CD4-positive, alpha-beta T cell treated with Interferon gamma for 1 hour (primary cell): Measurements from ENCODE around the gene IRX1.

Experiments
- DNase-seq: peaks from one replicate; pipeline ENCODE4 v3.0.0-alpha.2; 2020

Gene IRX1

DNA sequence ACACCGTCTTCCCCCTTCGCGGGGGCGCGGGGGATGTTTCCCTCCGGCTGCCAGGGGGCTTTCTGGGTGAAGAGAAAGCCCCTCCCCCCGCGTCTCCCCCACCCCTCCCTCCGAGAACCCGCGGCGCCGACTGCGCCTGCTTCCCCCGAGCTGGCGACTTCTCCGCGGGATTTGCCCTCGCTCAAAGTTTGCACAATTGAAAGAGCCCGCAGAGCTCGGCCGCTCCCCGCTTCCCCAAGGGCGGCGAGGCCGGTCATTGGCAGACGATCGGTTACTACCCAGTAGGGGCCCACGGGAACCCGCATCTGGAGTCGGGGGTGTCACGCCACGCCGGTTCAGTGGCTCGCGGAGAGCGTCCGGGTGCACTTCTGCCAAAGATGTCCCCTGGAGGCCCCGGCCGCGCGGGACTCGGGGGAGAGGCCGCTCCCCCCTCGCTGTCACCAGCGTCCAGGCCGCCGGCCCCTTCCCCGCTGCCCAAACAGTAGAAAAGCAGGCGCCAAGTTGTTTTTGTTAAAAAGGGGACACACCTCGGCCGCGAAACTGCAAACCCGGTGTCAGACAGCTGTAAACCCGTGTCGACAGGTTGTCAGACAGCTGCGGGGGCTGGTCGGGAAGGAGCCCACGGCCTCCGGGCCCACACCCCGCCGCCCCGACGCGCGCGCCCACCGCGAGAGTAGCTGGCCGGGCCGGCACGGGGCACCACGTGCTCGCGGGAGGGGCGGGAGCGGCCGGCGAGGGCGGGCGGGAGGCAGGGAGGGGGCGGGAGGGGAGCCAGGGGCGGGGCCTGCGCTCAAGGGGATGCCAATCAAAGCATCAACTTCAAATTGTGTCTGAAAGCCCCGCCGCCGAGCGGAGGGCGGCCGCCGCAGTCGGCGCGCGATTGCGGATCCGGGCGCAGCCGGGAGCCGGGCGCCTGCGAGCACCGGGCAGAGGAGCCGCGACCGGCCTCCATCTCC, at the start of gene IRX1:
Gene IRX1 (plus strand): TSS at position 827 of the 956 bp plus-strand sequence. CDS start 274 bp downstream, outside the sequence.
- DNase-seq: no peak

DNA sequence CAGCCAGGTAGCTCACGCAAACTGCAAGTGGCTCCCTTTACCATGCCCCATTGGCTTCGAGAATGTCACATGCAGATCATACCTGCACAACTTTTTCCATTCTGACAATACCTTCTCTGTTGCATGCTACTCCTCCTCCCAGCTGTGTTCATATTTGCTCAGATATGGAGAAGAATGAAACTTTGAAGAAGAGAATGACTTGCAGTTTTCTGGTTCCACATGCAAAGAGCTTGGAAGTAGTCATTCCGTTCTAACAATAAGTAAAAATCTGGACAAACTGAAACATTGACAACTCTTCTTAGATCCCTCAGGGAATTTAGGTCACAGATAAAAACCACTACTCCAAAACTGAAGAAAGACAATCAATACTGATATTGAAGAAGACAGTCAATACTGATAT, 49.6 kb upstream of the IRX1 start:
- no peak for DNase-seq

DNA sequence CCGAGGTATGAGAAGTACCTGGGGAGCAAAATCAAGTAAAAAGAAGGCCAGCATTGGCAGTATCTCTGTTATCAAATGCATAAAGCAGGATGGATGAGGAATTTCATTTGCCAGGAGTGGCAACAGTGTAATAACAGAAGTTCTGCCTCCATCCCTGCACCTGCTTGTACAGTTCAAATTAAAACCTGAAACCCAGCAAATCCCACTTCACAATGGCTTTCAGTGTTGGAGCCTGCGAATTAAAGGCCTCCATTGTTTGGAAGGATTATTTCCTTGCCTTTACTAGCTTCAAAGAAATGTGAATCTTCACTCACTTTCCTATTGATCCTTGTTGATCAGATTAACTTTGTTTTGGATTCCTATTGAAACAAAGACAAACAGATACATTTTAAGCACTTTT, 31.5 kb upstream of the IRX1 start:
- no peak for DNase-seq

DNA sequence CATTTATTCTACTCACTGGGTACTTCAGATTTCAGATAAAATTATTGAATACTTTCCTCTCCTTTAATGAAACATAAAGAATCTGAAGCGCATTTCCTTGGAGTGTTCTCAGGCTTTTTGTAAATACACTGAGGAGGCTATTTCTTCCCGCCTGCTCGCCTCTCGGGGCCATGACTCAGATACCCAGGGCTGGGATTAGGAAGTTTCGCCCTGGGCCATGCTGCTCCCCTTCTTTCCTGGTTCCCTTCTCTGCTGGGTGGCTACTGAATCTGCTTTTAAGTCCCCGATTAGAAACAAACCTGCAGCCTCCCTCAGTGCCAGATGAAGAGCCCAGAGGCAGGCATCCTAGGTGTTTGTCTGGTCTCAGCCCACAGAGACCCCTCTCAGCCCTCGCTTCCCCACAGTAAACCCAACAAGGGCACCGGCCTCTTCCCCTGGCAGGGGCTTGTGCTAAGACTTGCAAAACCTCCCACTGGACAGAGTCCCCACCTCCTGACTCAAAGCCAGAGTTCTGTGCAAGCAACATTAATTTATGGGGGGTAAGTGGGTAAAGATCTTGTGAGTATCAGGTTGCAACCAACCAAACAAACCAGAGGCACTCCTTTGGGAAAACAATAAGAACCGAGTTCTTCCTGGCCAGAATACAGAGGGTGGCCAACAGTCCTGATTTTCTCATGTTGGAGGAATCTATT, 30.7 kb upstream of the IRX1 start:
- DNase-seq: no peak

DNA sequence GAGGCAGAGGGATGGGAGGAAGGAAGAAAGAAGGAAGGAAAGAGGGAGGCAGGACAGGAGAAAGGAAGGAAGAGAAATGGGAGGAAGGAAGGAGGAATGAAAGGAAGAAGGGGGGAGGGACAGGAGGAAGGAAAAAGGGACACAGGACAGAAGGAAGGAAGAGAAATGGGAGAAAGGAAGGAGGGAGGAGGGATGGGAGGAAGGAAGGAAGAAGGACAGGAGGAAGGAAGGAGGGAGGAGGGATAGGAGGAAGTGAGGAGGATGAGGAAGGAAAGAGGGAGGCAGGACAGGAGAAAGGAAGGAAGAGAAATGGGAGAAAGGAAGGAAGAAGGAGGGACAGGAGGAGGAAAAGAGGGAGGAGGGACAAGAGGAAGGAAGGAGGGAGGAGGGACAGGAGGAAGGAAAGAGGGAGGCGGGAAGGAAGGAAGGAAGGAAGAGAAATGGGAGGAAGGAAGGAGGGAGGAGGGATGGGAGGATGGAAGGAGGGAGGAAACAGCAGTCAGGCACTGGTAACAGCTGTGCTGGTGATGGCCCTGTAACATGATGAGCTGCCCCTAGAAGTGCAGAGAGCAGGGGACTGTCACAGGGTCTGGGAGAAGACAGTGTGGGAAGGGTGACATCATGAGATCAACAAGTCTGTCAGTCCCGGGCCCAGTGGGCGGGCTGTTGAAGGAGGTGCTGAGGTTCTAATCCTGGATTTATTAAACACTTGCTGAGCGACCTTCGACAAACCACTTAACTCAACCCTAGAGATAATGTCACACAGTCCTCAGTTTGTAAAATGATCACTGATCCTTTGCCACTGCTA, 10.7 kb upstream of the IRX1 start:
- no peak for DNase-seq

DNA sequence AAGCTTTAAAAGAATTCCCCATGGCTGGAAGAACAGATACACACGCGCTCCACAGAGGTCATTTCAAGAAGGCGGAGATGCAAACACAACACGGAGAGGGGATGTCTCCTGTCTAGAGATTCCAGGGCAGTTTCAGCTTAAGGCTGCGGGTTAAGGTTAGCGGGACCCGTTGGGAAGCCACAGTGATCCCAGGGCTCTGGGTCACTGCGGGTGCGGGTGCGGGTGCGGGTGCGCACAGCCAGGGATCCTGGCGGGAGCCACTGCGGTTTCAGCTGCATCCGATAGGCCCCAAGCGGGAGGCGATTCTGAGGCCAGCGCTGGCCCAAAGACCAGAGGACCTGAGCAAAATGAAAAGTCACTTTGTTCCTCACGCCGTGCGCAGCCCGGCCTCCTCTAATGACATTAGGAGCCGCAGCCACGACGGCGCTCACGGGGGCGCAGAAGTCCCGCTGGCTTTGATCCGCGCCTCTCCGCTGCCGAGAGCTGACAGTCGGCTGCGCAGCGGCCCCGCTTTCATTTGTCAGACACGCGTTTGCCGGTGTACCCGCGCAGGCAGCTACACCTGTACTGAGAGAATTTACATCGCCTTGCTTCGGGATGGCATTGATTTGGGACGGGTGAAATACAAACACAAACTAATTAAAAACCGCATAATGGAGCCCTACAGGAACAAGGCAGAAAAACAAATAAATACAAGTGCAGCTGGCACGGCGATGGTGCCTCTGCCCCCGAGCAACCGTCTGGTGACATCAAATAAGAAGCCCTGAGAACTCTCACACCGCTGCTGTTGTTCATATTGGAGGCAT, 5.3 kb upstream of the IRX1 start:
- no peak for DNase-seq

DNA sequence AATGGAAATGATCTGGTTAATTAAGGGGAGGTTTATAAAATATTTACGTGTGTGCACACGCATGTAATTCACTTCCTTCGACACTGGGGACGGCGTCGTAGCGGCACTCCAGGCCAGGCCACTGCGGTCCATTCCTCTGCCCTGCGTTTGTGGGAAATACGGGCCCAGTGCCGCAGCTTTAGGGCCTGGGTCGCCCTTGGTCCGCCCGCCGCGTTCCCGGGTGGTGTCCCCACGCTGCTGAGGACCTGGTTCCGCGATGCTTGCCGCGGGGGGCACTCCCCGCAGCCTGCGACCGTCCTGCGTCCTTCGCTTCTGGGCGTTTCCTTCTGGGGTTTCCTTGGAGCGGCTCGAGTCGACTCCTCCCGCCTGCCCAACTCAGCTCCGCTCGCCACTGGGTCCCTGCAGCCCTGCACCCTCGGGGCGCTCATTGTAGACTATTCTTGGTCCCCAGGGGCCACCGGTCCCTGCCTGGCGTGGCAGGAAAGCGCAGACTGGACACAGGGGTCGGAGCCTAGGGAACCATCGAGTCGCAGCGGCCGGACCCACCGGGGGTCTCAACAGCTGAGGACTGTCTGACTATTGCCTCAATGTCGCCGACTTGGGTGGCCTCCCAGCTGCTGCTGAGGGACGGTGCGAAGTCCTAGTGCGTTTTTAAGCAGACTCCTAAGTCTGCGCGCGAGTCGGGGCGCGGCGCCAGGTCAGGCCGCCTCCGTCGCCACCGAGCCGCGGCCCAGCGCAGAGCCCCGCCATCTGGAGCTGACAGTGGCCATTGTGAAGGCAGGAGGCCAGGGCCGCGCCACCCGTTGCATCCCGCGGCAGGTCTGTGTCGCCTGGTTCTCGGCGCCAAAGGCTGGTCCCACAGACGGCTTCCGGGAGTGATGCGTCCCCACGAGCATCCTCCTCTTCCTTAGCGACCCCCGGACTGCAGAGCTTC, 4.4 kb upstream of the IRX1 start:
- DNase-seq: no peak

DNA sequence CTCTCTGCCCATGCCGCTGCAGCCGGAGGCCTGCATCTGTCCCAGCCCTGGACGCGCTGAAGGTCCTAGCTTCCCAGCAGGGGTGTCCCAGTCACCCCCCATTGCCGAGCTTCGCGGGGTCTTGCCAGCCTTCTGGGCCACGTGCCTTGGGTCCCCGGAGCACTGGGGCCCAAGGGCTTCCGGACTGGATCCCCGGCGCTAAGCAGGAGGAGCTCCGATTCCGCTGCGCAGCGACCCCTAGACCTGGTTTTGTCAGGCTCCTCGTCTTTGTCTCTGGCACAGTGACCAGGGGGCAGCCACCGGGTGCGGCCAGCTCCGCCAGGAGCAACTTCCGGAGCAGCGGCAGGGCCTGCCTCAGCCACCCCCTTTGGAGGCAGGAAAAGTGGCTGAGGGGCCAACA, 3.3 kb upstream of the IRX1 start:
- no peak for DNase-seq

DNA sequence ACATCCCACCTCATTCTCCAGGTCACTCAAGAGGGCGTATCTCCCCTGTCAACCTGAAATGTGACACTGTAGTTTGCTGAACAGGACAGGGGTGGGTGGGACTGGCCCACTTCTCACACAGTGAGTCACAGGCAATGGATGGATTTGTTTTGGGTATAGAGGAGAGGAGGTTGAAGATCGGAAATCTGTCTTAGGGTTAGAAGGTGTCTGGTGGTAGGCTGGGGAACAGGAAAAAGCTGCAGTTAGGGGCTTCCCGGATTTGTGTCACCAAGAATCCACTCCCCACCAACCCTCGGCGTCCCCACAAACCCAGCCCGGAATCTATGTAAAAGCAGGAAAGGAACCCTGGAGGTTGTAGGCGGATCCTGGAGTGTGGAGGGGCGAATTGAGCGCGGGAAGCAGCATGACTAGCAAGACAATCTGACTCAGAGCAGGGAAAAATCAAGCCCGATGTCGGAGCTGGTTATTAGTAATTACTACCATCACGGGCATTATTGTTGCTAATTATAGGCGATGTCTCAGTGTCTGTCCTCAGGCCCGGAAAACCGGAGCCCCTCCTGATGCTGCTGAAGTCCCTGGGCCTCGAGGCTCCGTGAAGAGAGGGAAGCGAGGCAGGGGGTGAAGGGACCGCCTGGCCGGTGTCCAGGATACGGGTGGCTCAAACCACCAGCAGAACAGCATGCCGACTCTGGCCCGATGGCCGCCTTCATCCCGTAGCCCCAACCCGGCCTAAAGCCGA, 1.7 kb upstream of the IRX1 start:
- no peak for DNase-seq

DNA sequence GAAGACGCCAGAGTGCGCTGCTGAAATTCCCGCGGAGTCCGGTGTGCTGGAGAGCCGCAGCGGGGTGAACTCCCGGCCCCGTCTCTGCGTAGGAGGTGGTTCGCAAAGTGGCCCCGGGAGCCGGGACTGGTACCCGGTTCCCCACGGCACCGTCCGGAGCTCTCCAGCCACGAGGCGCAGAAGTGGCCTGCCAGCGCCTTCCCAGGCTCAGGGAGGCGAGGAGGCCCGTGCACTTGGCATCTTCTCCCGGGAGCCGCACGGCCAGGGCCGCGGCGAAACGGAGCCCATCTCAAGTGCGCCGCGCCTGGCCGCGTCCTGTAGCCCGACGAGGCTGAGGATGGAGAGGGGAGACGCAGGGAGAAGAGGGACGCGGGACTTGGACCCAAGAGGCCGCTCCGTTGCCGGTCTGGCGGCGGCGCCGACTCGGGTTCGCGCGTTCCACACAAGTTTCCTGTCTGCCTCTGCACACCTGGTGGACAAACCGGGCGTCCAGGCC, 1.1 kb upstream of the IRX1 start:
- no peak for DNase-seq

DNA sequence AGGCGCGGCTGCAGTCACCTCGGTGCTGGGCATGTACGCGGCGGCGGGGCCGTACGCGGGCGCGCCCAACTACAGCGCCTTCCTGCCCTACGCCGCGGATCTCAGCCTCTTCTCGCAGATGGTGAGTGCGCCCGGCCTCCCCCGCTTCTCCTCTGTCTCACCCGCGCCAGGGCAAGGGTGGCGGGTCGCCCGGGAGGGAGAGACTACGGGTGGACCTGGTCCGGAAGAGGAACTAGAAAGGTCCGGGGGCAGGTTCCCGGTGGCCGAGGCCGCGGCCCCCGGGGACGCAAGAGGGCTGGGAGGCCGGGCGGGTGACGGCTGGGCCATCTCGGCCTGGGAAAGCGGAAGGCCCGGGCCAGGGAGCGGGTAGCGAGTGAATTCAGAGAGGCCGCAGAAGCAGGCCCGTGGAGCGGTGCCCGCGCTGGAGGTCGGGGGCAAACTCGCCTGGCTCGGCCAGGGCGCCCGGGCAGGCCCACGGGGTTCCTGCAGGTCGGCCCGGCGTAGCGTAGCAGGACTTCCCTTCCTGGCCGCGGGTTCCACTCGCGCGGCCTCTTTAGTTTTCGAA, 711 bp downstream of the IRX1 start:
- DNase-seq: no peak

DNA sequence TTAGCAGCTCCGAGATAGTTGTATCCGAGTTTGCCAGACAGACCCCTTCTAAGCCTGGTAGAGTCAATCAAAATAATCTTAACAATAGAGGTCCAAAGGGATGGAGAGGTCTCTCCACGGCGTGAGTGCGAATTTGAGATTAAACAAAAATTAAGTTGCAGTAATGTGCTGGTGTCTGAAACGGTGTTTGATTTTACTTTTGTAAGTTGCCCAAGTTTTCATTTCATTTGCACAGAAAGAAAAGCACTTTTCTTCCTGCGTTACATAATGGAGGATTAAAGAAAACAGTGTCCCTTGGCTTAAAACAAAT, 1.2 kb downstream of the IRX1 start:
- no peak for DNase-seq

DNA sequence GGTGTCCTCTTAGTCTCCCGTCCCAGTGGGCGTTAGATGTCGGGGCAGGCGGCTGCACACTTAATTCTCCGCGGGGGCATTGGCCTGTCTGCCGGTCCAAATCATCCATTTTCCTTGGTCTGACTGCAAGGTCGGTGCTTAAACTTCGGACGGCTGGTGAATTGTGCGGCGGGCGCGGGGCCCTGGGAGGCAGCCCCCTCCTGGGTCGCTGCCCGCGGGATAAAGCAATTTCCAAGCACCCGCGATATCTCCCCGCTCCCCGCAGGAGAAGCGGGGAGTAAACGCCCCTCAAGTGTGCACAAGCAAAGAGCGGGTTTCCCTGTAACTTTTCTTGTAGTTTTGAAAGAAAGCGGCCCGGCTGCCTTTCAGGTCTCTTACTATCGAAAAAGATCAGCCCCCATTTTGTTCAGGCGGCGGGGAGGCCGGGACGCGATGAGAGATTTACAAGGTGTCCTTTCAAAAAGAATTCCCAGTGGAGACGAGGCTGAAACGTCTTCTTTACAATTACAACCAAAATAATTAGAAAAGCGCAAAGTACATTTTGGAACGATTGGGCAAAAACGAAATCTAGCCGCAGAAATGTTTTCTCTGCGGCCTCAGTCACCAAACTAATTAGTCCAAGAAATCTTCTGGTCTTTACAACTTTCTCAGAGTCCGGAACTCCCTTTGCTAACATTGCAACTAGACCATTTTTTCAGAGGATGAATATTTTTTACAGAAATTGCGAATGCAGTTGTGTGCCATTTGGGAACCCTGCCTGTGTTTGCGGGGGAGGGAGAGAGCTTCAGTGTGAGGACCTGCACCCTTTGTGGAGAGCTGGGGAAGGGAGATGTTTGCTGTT, 1.8 kb downstream of the IRX1 start:
- no peak for DNase-seq

DNA sequence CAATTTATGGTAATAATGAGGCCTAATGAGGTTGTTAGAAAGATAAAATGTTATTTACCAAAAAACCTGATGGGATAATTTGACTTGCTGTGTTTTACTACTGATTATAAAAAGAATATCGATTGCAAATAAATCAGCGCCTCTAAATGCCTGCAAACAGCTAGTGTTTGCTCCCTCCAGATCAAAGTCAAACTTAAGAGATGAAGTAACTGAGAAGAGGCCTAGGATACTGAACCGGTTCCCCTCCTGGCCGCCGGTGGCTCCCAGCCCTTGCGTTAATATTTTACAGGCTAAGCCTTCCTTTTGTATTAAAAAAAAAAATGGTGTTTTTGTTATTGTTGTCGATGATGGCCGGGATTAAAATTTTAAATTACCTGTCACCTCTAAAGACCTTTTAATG, 2.6 kb downstream of the IRX1 start:
- DNase-seq: no peak

DNA sequence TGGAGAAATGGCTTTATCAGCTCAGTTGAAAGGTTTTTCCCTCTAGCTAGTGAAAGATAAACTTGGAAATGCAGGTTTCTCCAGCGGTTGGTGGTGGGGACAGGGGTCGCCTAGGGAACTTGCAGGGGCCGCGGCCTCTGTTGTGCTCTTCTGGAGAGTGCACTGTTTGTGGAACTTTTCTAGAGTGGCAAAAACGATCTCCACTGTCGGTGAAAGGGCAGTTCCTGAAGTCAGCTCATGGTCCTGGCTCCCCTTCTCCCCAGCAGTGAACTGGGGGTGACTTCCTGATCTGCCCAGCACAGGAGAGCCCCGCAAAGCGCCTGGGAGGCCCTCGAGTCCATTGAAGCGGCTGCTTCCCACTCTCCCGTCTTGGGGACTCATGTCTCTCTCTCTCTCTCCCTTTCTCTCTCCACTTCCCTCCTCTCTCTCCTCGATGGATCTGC, 3.2 kb downstream of the IRX1 start:
- DNase-seq: no peak

DNA sequence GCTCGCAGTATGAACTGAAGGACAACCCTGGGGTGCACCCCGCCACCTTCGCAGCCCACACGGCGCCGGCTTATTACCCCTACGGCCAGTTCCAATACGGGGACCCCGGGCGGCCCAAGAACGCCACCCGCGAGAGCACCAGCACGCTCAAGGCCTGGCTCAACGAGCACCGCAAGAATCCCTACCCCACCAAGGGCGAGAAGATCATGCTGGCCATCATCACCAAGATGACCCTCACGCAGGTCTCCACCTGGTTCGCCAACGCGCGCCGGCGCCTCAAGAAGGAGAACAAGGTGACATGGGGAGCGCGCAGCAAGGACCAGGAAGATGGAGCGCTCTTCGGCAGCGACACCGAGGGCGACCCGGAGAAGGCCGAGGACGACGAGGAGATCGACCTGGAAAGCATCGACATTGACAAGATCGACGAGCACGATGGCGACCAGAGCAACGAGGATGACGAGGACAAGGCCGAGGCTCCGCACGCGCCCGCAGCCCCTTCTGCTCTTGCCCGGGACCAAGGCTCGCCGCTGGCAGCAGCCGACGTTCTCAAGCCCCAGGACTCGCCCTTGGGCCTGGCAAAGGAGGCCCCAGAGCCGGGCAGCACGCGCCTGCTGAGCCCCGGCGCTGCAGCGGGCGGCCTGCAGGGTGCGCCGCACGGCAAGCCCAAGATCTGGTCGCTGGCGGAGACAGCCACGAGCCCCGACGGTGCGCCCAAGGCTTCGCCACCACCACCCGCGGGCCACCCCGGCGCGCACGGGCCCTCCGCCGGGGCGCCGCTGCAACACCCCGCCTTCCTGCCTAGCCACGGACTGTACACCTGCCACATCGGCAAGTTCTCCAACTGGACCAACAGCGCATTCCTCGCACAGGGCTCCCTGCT, 3.8 kb downstream of the IRX1 start:
- DNase-seq: no peak

DNA sequence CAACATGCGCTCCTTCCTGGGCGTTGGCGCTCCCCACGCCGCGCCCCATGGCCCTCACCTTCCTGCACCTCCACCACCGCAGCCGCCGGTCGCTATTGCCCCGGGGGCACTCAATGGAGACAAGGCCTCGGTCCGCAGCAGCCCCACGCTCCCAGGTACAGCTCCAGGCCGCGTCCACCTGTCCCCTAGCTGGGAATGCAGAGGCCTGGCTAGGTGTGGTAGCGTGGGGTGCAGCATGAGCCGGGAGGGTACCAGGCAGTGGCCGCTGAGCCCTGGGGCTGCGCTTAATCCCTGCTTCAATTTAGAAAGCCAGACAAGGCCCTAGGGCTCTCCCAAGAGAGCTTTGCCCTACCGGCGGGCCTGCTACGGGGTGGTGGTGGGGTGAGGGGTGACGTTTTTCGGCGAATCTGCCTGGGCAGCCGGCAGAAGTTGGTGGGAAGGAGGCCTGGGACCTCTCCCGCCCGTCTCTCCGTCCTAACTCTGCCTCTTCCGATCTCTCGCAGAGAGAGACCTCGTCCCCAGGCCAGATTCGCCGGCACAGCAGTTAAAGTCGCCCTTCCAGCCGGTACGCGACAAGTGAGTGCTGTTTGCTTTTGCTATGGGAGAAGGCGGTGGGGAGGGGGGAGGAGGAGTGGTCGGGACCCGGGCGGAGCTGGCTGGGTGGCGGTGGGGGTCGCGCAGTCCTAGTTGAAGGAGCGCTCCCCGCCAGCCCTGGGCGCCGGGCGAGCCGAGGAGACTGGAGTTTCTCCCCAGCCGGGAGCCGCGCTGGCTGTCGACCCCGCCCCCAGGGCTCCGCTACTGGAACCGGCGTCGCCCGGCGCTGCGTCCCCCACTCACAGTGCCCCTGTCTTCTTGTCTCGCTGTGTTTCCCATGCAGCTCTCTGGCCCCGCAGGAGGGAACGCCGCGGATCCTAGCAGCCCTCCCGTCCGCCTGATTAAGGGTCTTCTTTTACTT, 4.8 kb downstream of the IRX1 start:
- DNase-seq: no peak
